ENCODE data around the gene SYNC. TPM values are rescaled to one million over a fixed set of nuclear protein-coding genes. Genes with fewer than 3 reads are reported as not detected.
A peak's percentile ranks its signal among the peaks of the same experiment; 100 is the strongest.

The SYNC gene
- total and polyA plus RNA-seq, 10 of the 15 experiments (the other 5 are each of a cell fraction or from before 2014, with no cell fraction given) = 0.04 to 0.12 (median 0.05) TPM; not detected in 7

DNA sequence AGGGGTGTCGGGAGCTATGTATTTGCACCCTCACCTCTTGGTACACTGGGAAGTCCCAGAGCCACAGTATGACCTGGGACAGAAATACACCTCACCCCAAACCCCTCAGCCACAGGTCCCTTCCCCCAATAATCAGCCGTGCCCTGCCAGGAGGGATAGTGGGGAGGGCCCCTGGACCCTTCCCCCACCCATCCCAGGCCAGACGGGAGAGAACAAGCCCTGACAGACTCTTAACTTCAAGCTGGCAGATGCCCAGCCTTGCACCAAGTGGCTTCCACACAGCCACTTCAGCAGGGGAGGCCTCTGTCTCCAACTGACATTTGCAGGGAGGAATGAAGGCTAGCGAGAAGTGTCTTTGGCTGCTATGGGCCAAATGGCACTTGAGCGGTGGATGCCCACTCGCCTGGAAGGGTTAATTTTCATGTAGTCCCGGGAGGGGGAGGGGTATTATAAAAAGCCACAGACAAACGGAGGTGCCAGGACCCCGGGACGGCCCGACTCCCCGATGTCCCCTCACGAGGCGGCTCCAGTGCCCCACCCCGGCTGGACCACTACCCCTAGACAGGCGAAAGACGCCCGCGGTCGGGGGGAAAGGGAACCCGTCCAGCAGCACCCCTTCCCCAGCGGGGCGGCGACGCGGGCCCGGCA, 495 bp downstream of the SYNC start (continued):
- no peak for TF ChIP-seq EED (IDR thresholded peaks at IDR 0.05; ENCODE audit: low read depth)
- TF ChIP-seq ATF7 (IDR thresholded peaks at IDR 0.05; ENCODE audit: low read depth) = no peak
- TF ChIP-seq, protein P1, sequence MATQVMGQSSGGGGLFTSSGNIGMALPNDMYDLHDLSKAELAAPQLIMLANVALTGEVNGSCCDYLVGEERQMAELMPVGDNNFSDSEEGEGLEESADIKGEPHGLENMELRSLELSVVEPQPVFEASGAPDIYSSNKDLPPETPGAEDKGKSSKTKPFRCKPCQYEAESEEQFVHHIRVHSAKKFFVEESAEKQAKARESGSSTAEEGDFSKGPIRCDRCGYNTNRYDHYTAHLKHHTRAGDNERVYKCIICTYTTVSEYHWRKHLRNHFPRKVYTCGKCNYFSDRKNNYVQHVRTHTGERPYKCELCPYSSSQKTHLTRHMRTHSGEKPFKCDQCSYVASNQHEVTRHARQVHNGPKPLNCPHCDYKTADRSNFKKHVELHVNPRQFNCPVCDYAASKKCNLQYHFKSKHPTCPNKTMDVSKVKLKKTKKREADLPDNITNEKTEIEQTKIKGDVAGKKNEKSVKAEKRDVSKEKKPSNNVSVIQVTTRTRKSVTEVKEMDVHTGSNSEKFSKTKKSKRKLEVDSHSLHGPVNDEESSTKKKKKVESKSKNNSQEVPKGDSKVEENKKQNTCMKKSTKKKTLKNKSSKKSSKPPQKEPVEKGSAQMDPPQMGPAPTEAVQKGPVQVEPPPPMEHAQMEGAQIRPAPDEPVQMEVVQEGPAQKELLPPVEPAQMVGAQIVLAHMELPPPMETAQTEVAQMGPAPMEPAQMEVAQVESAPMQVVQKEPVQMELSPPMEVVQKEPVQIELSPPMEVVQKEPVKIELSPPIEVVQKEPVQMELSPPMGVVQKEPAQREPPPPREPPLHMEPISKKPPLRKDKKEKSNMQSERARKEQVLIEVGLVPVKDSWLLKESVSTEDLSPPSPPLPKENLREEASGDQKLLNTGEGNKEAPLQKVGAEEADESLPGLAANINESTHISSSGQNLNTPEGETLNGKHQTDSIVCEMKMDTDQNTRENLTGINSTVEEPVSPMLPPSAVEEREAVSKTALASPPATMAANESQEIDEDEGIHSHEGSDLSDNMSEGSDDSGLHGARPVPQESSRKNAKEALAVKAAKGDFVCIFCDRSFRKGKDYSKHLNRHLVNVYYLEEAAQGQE (IDR thresholded peaks at IDR 0.05; ENCODE audit: low read depth, low read length) = no peak

DNA sequence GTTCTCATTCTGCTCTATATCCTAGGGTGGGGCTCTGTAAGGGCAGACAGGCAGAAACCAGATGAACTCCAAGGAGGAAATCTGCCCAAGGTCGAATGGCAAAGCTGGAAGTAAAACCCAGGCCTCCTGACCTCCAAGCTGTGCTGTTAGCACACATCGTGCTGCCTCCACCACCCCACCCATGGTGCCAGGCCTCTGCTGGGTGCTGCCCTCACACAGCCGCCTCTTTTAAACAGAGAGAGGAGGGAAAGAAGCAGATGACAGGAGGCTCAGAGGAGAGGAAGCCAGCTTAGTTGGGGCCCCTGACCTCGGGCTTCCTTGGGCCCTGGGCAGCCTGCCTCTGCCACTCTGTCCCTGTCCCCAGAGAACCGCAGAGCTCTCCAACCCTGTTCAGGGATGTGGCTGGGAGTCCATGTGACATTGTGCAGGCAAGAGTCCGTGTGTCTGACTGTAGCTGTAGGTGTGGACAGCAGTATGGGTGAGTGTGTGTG, 1.1 kb downstream of the SYNC start:
- no peaks in the 10 kb centered on the region for H3K36me3 ChIP-seq (ENCODE audit: control insufficient read depth in 2 of 2, insufficient read depth in 2 of 2, low read length in 1 of 2)
- no peaks in the 10 kb centered on the region for H3K4me1 ChIP-seq (ENCODE audit: control insufficient read depth, insufficient read depth, low read length)
- H3K79me2 ChIP-seq (ENCODE audit: control insufficient read depth, insufficient read depth, low read length) = no peaks in the 10 kb centered on the region
- intact Hi-C loops (cut with micrococcal nuclease; ENCODE audit: unreplicated experiment) (no loop called here), in situ Hi-C loops (cut with MboI) (no loop called here)
- ChIA-PET RAD21 (ENCODE audit: unreplicated experiment) (no interaction called here), POLR2A (no interaction called here), SMC1A (ENCODE audit: uncharacterized antibody, unreplicated experiment) (no interaction called here), CTCF (interaction anchor here (0.7 kb wide), 1 partner anchor 181 kb away, joined by 5 read pairs; no protein-coding TSS in a partner anchor)
- no peak overlapping the region for H2AFZ ChIP-seq (ENCODE audit: control insufficient read depth, low read depth, low read length)
- H3K9ac ChIP-seq (ENCODE audit: control insufficient read depth, insufficient read depth, low read length) = no peak overlapping the region
- no peak overlapping the region for H3K4me2 ChIP-seq (ENCODE audit: control insufficient read depth, insufficient read depth)
- H3K27ac ChIP-seq (ENCODE audit: control insufficient read depth, insufficient read depth) = no peak overlapping the region
- BruUV-seq (replicated peaks) = no TSS peak
- DNase-seq (ENCODE audit: low read depth, low spot score) (no peak), ATAC-seq (peak; percentile 16; the same call in 2 of the 3 replicates), FAIRE-seq (no peak)
- no peak overlapping the region for H3K4me3 ChIP-seq
- H3K9me3 ChIP-seq (replicated peaks; ENCODE audit: control insufficient read depth, insufficient read depth, low read length) = no peaks in the 10 kb centered on the region
- H3K27me3 ChIP-seq (replicated peaks in 1 of 2; ENCODE audit: control insufficient read depth in 2 of 2, insufficient read depth in 2 of 2, low read length in 1 of 2) = peaks cover 6 to 13% of the 10 kb centered on the region in 2 experiments; a peak in 3 of 4 replicates
- 40% methylated on average over 6 of the region's 6 CpGs for WGBS (ENCODE audit: insufficient coverage, insufficient replicate concordance, low lambda C conversion rate, missing lambda C conversion rate)
- no peaks in the 10 kb centered on the region for H4K20me1 ChIP-seq (ENCODE audit: control insufficient read depth, insufficient read depth)
- no peak for TF ChIP-seq ETV6 (conservative IDR thresholded peaks at IDR 0.05 in 1 of 2, IDR thresholded peaks at IDR 0.05 in 1 of 2; ENCODE audit: borderline replicate concordance in 1 of 2, low read depth in 1 of 2)
- no peak for TF ChIP-seq TCF12 (IDR thresholded peaks at IDR 0.05; ENCODE audit: low read depth, low read length)
- TF ChIP-seq, protein P2, sequence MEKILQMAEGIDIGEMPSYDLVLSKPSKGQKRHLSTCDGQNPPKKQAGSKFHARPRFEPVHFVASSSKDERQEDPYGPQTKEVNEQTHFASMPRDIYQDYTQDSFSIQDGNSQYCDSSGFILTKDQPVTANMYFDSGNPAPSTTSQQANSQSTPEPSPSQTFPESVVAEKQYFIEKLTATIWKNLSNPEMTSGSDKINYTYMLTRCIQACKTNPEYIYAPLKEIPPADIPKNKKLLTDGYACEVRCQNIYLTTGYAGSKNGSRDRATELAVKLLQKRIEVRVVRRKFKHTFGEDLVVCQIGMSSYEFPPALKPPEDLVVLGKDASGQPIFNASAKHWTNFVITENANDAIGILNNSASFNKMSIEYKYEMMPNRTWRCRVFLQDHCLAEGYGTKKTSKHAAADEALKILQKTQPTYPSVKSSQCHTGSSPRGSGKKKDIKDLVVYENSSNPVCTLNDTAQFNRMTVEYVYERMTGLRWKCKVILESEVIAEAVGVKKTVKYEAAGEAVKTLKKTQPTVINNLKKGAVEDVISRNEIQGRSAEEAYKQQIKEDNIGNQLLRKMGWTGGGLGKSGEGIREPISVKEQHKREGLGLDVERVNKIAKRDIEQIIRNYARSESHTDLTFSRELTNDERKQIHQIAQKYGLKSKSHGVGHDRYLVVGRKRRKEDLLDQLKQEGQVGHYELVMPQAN (conservative IDR thresholded peaks at IDR 0.05) = no peak
- no peak for TF ChIP-seq SREBF1 (IDR thresholded peaks at IDR 0.05; ENCODE audit: low read length)
- TF ChIP-seq, protein P3, sequence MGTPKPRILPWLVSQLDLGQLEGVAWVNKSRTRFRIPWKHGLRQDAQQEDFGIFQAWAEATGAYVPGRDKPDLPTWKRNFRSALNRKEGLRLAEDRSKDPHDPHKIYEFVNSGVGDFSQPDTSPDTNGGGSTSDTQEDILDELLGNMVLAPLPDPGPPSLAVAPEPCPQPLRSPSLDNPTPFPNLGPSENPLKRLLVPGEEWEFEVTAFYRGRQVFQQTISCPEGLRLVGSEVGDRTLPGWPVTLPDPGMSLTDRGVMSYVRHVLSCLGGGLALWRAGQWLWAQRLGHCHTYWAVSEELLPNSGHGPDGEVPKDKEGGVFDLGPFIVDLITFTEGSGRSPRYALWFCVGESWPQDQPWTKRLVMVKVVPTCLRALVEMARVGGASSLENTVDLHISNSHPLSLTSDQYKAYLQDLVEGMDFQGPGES (IDR thresholded peaks at IDR 0.05) = no peak
- TF ChIP-seq MYB (IDR thresholded peaks at IDR 0.05; ENCODE audit: borderline replicate concordance, low read depth, low read length) = no peak
- no peak for TF ChIP-seq NFIC (IDR thresholded peaks at IDR 0.05; ENCODE audit: low read depth, low read length)
- TF ChIP-seq POLR2A (IDR thresholded peaks at IDR 0.05; ENCODE audit: low read depth, low read length) = no peak
- TF ChIP-seq SP1 (IDR thresholded peaks at IDR 0.05; ENCODE audit: low read depth, low read length) = no peak
- TF ChIP-seq WRNIP1 (IDR thresholded peaks at IDR 0.05; ENCODE audit: borderline replicate concordance, low read depth, low read length) = no peak
- no peak for TF ChIP-seq SMAD1 (IDR thresholded peaks at IDR 0.05; ENCODE audit: low read depth, partially characterized antibody)
- TF ChIP-seq CBFB (IDR thresholded peaks at IDR 0.05; ENCODE audit: low read depth) = no peak
- no peak for TF ChIP-seq POLR2AphosphoS5 (IDR thresholded peaks at IDR 0.05; ENCODE audit: low read length)
- TF ChIP-seq CEBPB (IDR thresholded peaks at IDR 0.05; ENCODE audit: borderline replicate concordance in 1 of 2, low read depth in 2 of 2, low read length in 2 of 2) = no peak

Measured in GM12878 (cell line).